Gastroesophageal sphincter (tissue), 4 donors: ENCODE measurements around the gene DNTTIP2. TPM values are rescaled to one million over a fixed set of nuclear protein-coding genes. Genes with fewer than 3 reads are reported as not detected.

Source experiments
- ATAC-seq: fragments of 150-250 bp; one replicate; pipeline ENCODE4 v1.9.1; 2016; ENCODE audit warnings: mild to moderate bottlenecking, moderate library complexity
- H3K27ac ChIP-seq, 4 donors: fragments of 200-600 bp; sonication (generic) in 3 of 4; 1 replicate in 3 of 4; 2 replicates in 1 of 4; pipeline ENCODE4 v1.5.1; 2016 to 2019
- H3K27me3 ChIP-seq: fragments of 200-600 bp; sonication (generic); one replicate; pipeline ENCODE4 v1.5.1; 2019
- H3K36me3 ChIP-seq, 2 donors: fragments of 200-600 bp; sonication (generic); one replicate each; pipeline ENCODE4 v1.5.1; 2019; ENCODE audit warnings: control low read depth in 1 of 2
- H3K4me1 ChIP-seq, 3 donors: fragments of 200-600 bp; sonication (generic); 1 replicate in 2 of 3; 2 replicates in 1 of 3; pipeline ENCODE4 v1.5.1; 2016 to 2019; ENCODE audit warnings: control low read depth in 2 of 3
- H3K4me3 ChIP-seq, 2 donors: fragments of 200-600 bp; sonication (generic); one replicate each; pipeline ENCODE4 v1.5.1; 2019; ENCODE audit warnings: mild to moderate bottlenecking in 1 of 2, moderate library complexity in 1 of 2
- H3K9me3 ChIP-seq, 3 donors: fragments of 200-600 bp; sonication (generic); one replicate each; pipeline ENCODE4 v1.5.1; 2017 to 2019; ENCODE audit warnings: control low read depth in 2 of 3
- EP300 ChIP-seq: sonication (generic); formaldehyde crosslinking; IDR thresholded peaks from one replicate; pipeline ENCODE4 v1.6.1; 2017; ENCODE audit warnings: antibody characterized with exemption, mild to moderate bottlenecking
- POLR2A ChIP-seq, 2 donors: fragments of 450-650 bp; IDR thresholded peaks; one replicate each; pipeline ENCODE4 v1.6.1; 2017; ENCODE audit warnings: antibody characterized with exemption in 2 of 2, mild to moderate bottlenecking in 2 of 2, moderate library complexity in 1 of 2
- POLR2AphosphoS5 ChIP-seq: sonication (generic); formaldehyde crosslinking; IDR thresholded peaks from one replicate; pipeline ENCODE4 v1.6.1; 2017; ENCODE audit warnings: antibody characterized with exemption
- WGBS, 2 donors: methylation state at CpG; one replicate each; pipeline ENCODE4 v1.1.5; 2018; ENCODE audit warnings: low coverage in 1 of 2; 5-methylcytosine and 5-hydroxymethylcytosine counted together
- total RNA-seq, 4 donors: library from RNA; depleted of rRNA; stranded (reverse); fragments of >200 nt; gene quantifications; one replicate each; pipeline ENCODE4 v1.1.0, GENCODE V29; 2016
- TF ChIP-seq, protein P1 (sequence below), 4 experiments: fragments of 200-600 bp in 2 of 4; fragments of 450-650 bp in 2 of 4; sonication (generic) in 1 of 4; IDR thresholded peaks; one replicate each; pipeline ENCODE4 v1.5.1; 2017 to 2019; ENCODE audit warnings: antibody characterized with exemption in 4 of 4, mild to moderate bottlenecking in 2 of 4, moderate library complexity in 2 of 4

DNTTIP2 gene
- total RNA-seq, 4 donors from 2014 or later: 30.6 to 42.2 (median 40.3) TPM

GRCh38 chr1:93824834-93825233 is 54.2 kb downstream of the DNTTIP2 start:
- peaks cover 0 to 4% of the 10 kb centered on the region in 2 donors for H3K36me3 ChIP-seq
- no peak overlapping the region for H3K27ac ChIP-seq
- H3K4me3 ChIP-seq: no peak overlapping the region
- no peak for ATAC-seq
- no peaks in the 10 kb centered on the region for H3K4me1 ChIP-seq
- WGBS, 2 donors: no CpG with 5 or more reads among the region's 6 CpGs
- no peaks in the 10 kb centered on the region for H3K27me3 ChIP-seq
- H3K9me3 ChIP-seq: no peaks in the 10 kb centered on the region
- TF ChIP-seq POLR2A (IDR thresholded peaks at IDR 0.05): no peak
- TF ChIP-seq, protein P1, sequence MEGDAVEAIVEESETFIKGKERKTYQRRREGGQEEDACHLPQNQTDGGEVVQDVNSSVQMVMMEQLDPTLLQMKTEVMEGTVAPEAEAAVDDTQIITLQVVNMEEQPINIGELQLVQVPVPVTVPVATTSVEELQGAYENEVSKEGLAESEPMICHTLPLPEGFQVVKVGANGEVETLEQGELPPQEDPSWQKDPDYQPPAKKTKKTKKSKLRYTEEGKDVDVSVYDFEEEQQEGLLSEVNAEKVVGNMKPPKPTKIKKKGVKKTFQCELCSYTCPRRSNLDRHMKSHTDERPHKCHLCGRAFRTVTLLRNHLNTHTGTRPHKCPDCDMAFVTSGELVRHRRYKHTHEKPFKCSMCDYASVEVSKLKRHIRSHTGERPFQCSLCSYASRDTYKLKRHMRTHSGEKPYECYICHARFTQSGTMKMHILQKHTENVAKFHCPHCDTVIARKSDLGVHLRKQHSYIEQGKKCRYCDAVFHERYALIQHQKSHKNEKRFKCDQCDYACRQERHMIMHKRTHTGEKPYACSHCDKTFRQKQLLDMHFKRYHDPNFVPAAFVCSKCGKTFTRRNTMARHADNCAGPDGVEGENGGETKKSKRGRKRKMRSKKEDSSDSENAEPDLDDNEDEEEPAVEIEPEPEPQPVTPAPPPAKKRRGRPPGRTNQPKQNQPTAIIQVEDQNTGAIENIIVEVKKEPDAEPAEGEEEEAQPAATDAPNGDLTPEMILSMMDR (IDR thresholded peaks at IDR 0.05): no peak
- no peak for TF ChIP-seq EP300
- TF ChIP-seq POLR2AphosphoS5: no peak

DNA sequence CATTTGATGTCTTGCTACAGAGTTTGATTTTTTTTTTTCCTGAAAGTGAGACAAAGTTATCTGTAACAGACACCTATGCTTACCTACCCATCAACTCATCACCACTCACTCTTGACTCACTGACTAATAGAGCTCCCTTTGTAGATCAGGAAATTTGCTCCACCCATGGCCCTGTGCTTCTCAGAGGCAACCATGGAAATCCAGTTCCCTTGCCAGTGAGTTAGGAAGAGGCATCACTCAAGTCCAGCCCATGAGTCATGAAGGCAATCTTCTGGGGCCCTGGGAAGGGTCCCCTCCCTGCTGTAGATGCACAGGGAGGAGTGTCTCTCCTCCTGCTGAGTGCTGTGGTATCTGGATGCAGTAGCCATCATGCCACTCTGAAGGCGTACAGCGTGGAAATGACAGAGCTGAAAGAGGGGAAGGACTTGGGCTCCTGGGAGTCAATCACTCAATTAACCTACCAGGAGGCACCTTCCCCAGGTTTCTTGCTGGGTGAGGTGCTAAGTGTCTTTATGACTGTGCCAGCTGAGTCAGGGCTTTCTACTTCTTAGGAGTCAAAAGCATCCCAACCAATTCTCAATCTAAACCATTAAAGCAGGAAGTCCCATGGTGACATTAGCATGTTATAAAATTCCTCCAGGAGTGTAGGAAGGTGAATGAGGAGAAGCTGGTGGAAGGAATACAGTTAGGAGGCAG is 56.1 kb downstream of the DNTTIP2 start:
- no peak overlapping the region for H3K27ac ChIP-seq
- no peaks in the 10 kb centered on the region for H3K9me3 ChIP-seq
- no peaks in the 10 kb centered on the region for H3K4me1 ChIP-seq
- no peaks in the 10 kb centered on the region for H3K27me3 ChIP-seq
- no peak overlapping the region for H3K4me3 ChIP-seq
- no peak for ATAC-seq
- no CpG with 5 or more reads among the region's 2 CpGs for WGBS, 2 donors
- TF ChIP-seq POLR2A (IDR thresholded peaks at IDR 0.05): no peak
- TF ChIP-seq POLR2AphosphoS5: no peak
- TF ChIP-seq, protein P1 (IDR thresholded peaks at IDR 0.05): no peak
- no peak for TF ChIP-seq EP300
- peaks cover 0 to 4% of the 10 kb centered on the region in 2 donors for H3K36me3 ChIP-seq

GRCh38 chr1:93821423-93822144 is 57.4 kb downstream of the DNTTIP2 start:
- TF ChIP-seq POLR2AphosphoS5: no peak
- TF ChIP-seq EP300: no peak
- TF ChIP-seq, protein P1 (IDR thresholded peaks at IDR 0.05): no peak
- no peak for TF ChIP-seq POLR2A (IDR thresholded peaks at IDR 0.05)
- WGBS, 2 donors: 40 to 81% methylated on average over 1 to 4 of the region's 4 CpGs
- no peaks in the 10 kb centered on the region for H3K27me3 ChIP-seq
- no peak for ATAC-seq
- no peak overlapping the region for H3K4me3 ChIP-seq
- no peaks in the 10 kb centered on the region for H3K9me3 ChIP-seq
- no peak overlapping the region for H3K27ac ChIP-seq
- H3K36me3 ChIP-seq: no peaks in the 10 kb centered on the region
- H3K4me1 ChIP-seq: peaks cover 0 to 6% (median 0%) of the 10 kb centered on the region in 3 donors

DNA sequence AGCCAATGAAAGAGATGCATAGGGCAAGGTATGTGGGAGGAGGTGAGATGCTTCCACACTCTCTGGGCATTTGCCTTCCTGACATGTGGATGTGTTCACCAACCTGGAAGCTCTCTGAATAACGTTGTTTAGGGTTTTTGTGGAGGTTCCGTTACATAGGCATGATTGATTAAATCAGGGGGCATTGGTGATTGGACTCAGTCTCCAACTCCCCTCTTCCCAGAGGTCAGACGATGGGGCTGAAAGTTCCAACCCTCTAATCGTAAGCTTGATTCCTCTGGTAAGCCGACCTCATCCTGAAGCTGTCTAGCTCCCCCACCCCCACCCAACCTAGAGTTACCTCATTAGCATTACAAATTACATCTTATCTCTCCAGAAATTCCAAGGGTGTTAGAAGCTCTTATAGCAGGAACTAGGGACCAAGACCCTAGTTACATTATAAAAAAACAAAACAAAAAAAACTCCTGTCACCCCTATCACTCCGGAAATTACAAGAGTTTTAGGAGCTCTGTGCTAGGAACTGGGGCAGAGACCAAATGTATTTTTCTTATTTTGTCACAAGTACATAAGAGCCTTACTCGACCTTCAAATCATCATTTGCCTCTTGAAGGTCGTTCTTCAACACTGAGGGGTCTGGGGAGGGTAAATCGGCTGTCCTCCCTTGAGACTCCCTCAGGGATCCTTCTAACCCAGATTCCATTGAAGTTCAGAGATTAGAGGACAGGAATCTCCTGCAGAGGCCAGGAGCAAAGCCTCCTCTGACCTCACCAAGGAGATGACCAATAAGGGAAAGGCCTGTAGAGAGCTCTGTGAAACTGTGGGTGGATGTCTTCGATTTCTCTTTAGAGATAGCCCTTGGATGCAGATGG is 58.2 kb downstream of the DNTTIP2 start:
- TF ChIP-seq, protein P1 (IDR thresholded peaks at IDR 0.05): no peak
- TF ChIP-seq EP300 (no peak), POLR2A (IDR thresholded peaks at IDR 0.05) (no peak), POLR2AphosphoS5 (no peak)
- no peaks in the 10 kb centered on the region for H3K36me3 ChIP-seq
- no peaks in the 10 kb centered on the region for H3K9me3 ChIP-seq
- H3K27ac ChIP-seq: no peak overlapping the region
- ATAC-seq: no peak
- H3K27me3 ChIP-seq: no peaks in the 10 kb centered on the region
- H3K4me3 ChIP-seq: no peak overlapping the region
- WGBS, 2 donors: 67 to 80% methylated on average over 1 to 5 of the region's 10 CpGs
- peaks cover 0 to 7% (median 0%) of the 10 kb centered on the region in 3 donors for H3K4me1 ChIP-seq
